T47D (cell line): Measurements from ENCODE around the gene FGFR4.

ENCODE experiments used
- DNase-seq, 2 experiments: peaks; one replicate each; pipeline versions ENCODE4 v3.0.0 to v3.0.0-alpha.2; 2011 to 2012; ENCODE audit warnings: low read depth in 1 of 2, low spot score in 1 of 2
- JUND ChIP-seq: IDR thresholded peaks from 2 replicates; pipeline ENCODE4 v1.6.1; 2012; ENCODE audit warnings: low read depth
- in situ Hi-C: cut with HindIII; loops from 2 replicates; pipeline ENCODE4 v1.10.0; 2016; ENCODE audit warnings: low sequenced_read_pairs, low pct_unique_long_range_greater_than_20kb

The FGFR4 gene

DNA sequence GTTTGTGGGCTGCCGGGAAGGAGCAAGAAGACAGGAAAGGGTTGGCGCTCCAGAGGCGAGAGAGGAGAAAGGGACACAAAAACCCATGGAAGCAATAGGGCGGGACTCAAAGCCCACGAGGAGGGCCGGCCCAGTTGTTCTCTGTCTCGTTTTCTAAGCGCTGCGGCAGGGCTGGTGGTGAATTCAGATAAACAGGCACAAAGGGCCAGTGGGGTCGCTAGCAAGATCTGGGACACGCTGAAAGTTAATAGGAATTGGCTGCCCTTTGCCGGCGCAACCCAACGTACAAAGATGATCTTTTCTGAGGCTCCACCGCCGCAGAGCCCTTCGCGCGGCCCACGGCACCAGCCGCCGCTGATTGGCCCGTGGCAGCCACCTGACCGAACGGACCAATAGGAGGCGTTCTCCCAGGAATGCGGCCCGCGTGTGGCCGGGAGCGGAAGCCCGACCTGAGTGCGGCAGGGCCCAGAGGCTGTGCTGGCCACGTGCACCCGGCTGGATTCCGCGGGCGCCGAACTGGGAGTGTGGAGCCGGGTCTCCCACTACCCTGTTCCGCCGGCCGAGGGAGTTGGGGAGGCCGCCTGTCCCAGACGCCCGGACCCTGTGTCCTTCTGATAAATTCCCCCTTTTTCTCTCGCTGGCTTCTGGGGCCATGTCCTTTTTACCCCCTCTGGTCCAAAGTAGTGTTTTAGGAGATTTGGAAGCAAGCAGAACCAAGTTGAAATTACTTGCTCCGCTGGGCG, 30.1 kb downstream of the FGFR4 start:
- in situ Hi-C loops = no loop called here
- no peak for TF ChIP-seq JUND
- no peak for DNase-seq

- no peak for DNase-seq
- no peak for TF ChIP-seq JUND
- in situ Hi-C loops = no loop called here
Measured at GRCh38 chr5:177117441-177118045, 30.8 kb downstream of the FGFR4 start.

DNA sequence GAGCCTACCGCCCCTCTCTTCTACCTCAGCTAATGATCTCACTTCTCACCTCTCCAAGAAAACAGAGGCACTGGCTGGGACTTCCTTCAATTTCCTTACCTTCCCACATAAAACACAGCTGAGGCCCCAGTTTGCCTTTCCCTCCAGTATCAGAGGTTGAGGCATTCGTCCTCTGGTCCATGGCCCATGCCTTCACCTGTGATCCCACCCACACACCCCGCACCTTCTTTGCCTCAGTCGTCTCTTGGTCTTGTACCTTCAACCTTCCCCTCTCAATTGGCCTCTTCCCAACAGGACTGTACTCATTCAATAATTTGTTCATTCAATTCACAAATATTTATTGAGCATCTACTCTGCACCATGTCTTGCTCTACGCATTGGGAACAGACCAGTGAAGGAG, 35.9 kb downstream of the FGFR4 start:
- no peak for TF ChIP-seq JUND
- DNase-seq = no peak
- in situ Hi-C loops = no loop called here

GRCh38 chr5:177123789-177124485, 37.2 kb downstream of the FGFR4 start:
- no peak for TF ChIP-seq JUND
- DNase-seq = no peak
- in situ Hi-C loops = no loop called here

GRCh38 chr5:177124486-177124991, 37.8 kb downstream of the FGFR4 start:
- peak in 1 of 2 experiments; percentile 49 for DNase-seq
- in situ Hi-C loops = no loop called here
- TF ChIP-seq JUND = no peak

GRCh38 chr5:177126771-177127170, 40.1 kb downstream of the FGFR4 start:
- no peak for DNase-seq
- TF ChIP-seq JUND = no peak
- in situ Hi-C loops = no loop called here

DNA sequence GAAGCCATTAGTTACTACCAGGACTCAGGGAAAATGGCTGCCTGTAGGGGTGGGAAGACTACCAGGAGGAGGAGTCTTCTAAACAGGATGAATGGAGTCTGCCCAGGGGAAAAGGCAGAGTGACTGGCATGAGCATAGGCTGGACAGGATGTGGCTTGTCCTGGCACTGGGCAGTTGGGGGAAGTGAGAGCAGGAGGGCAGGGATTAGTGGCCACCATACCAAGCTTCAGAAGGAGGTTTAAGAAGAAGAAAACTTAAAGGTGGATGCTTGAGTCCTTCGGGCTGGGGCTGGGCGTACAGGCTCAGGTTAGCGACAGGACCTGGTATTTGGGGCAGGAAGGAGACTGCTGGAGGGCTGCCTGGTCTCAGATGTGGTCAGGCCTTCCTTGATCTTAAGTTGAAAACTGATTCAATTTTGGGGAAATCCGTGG, 41.9 kb downstream of the FGFR4 start:
- in situ Hi-C loops = no loop called here
- TF ChIP-seq JUND = no peak
- no peak for DNase-seq

GRCh38 chr5:177130211-177131018, 43.7 kb downstream of the FGFR4 start:
- DNase-seq = no peak
- in situ Hi-C loops = no loop called here
- no peak for TF ChIP-seq JUND

- TF ChIP-seq JUND = no peak
- DNase-seq = no peak
- in situ Hi-C loops = no loop called here
Measured at GRCh38 chr5:177131019-177131320, 44.3 kb downstream of the FGFR4 start.

- in situ Hi-C loops = no loop called here
- no peak for DNase-seq
Measured at GRCh38 chr5:177131352-177132135, 44.8 kb downstream of the FGFR4 start.

GRCh38 chr5:177132136-177133095, 45.7 kb downstream of the FGFR4 start:
- no peak for TF ChIP-seq JUND
- in situ Hi-C loops = no loop called here
- DNase-seq = no peak

More at GRCh38 chr5:177131352-177132135, 44.8 kb downstream of the FGFR4 start:
- no peak for TF ChIP-seq JUND
